HG02885 (cell line): ENCODE results near the gene NUP210L.
A peak's percentile ranks its signal among the peaks of the same experiment; 100 is the strongest.

Experiments used
- ATAC-seq: cut with Tn5 transposase; IDR thresholded peaks from one replicate; pipeline ENCODE4 v1.9.1; 2021; ENCODE audit warnings: mild to moderate bottlenecking; ENCODE audit not compliant: unreplicated experiment, poor library complexity

The NUP210L gene

DNA sequence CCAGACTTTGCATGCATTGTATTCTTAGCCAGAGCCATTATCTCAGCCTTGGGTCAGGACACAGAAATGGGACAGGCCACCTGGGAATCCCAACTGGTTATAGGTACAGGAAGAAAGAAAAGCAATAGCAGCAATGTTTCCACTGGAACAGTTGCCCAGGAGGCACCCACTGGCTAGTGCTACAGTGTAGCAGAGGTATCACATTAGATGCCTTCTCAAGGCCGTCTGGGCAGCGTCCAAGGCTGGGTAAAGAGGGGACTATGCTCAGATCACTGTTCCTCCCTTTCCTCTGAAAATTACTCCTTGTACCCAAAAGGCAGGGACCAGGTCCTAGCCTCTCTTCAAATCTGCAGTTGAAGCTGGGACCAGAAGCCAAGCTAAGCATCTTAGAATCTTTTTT, 184.5 kb downstream of the NUP210L start:
- ATAC-seq = no peak

DNA sequence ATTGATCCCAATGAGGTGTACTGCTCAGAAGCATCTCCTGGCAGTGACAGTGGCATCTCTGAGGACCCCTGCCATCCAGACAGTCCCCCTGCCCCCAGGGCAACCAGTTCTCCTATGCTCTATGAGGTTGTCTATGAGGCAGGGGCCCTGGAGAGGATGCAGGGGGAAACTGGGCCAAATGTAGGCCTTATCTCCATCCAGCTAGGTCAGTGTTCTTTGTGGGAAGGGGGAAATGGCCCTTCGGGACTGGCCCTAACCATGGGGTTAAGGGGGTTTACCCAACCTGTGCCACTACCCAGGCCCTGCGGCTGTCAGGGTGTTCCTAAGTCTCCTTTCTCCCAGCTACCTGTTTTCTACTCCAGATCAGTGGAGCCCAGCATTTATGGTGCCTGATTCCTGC, 185.9 kb downstream of the NUP210L start:
- ATAC-seq = no peak

DNA sequence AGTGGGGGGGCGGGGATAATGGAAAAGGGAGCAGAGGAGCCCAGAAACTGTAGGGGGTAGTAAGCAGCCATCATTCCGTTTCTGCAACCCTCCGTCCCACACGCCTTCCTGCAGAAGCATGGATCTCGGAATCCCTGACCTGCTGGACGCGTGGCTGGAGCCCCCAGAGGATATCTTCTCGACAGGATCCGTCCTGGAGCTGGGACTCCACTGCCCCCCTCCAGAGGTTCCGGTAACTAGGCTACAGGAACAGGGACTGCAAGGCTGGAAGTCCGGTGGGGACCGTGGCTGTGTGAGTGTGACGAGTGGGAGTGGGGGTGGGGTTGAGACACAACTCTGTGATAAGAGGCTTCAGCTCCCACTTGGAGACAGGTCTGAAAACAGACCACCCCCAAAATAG, 186.5 kb downstream of the NUP210L start:
- no peak for ATAC-seq

DNA sequence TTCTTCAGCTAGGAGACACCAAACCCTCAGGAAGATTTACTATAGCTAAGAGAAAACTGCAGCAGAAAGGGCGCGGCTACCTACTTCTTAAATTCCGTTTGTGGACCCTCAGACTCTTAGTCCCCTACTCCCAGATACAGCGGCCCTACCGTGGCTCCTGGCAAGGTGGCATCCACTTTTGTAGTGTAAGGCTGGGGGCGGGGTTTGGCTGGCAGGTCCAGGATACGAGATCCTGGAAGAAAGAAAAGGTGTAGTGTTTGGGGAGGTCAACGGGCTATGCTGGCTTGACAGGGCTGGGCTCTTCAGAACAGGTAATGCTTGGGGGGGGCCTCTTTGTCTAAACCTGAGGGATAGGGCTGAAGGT, 186.9 kb downstream of the NUP210L start:
- no peak for ATAC-seq

DNA sequence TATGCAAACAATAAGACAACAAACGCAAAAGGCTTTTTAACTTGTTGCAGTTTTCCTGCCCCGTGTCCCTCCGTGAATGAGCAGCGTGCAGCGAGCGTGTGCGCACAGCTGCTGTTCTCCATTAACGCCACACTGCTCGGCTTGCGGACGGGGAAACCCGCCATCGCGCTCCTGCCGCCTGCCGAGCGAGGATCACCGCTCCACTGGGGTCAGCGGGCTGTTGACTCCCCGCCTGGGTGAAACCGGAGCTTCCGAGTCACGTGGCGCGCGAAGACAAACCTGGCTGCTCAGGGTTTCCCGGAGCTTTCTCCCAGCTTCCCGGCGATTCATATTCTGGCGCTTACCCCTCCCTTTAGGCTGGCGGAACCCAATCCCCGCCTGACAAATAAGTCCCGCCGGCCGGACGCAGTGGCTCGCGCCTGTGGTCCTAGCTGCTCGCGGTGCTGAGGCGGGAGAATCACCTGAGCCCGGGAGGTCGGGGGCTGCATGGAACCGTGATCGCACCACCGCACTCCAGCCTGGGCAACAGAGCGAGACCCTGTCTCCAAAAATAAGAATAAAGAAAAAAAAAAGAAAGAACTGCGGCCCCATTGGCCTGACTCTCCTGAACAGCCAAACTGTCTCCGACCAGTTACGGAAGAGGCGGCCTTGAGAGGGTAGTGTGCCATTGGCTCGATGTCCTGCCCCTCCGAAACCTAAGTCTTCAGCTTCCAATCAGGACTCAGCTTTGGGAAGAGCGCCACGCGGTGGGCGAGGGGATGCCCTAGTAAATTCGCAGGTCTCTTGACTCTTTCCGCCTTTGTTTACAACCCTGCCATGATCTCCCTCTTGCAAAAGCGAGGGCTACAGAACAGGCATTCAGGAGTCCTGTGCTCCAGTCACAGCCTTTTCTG, 187.5 kb downstream of the NUP210L start, which contains the start of gene CREB3L4:
TSS of gene CREB3L4 (plus strand) at position 796 of the 893 bp plus-strand sequence. CDS start 624 bp downstream, outside the sequence.
- peak; percentile 75 for ATAC-seq

DNA sequence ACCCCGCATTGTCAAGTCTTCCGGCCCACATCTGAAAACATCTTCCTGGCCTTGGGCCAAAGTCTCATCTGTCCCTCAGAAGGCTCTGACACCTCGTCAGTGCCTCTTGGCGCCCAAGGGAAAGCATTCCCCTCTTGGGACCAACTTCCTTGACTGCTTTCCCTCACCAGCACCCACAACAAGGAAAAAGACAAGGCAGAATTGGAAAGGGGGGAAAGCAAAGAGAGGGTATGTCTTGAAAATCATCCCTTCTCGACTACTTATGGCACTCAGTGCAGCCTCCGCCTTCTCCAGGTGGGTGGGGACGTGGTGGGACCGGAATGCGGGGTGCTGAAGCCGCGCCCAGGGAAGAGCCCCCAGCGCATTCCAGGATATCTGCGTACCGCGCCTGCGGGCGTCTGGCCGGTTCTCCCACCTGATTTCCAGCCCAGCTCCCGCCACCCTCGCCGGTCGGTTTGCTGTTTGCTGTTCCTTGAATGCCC, 191.0 kb downstream of the NUP210L start:
- ATAC-seq = no peak

DNA sequence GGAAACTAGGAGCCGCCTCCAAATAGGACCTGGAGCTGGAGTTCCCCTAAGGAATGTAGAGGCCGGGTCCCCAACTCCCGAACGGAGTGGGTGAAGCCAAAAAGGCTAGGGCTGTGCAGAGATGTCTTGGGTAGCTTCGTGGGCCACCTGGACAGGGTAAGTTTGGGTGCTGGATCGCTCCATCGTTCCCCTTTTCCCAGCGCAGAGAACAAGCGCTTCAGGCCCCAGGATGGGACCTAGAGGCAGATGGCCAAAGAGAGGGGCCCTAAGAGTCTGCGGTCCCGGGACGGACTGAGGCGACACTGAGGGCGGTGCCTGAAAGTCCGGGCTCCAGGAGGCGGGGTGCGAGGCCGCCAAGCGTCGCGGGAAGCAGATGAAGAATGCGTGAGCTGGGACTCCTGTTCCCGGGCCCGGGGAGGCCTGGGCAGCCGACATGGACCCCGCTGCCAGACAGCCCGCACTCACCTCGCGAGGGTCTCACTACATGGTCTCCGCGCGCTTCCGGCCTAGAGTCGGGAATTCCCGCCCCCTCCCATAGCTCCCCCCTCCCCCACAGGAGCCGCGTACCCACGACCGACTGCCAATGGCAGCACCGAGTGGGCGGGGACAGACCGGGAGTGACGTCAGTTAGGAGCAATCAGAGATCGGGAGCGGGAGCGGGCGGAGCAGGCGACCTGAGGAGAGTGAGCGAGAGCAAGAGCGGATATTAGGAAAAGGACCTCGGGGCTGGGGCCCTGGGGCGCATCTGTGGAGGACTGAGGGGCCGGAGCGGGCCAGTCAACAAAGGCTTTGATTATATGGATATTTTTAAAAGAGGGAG, 191.6 kb downstream of the NUP210L start, which contains the start of gene SLC39A1:
TSS of gene SLC39A1 (minus strand) at position 508 of the 820 bp plus-strand sequence. CDS start 822 bp downstream, outside the sequence.
- ATAC-seq = peak; percentile 56

DNA sequence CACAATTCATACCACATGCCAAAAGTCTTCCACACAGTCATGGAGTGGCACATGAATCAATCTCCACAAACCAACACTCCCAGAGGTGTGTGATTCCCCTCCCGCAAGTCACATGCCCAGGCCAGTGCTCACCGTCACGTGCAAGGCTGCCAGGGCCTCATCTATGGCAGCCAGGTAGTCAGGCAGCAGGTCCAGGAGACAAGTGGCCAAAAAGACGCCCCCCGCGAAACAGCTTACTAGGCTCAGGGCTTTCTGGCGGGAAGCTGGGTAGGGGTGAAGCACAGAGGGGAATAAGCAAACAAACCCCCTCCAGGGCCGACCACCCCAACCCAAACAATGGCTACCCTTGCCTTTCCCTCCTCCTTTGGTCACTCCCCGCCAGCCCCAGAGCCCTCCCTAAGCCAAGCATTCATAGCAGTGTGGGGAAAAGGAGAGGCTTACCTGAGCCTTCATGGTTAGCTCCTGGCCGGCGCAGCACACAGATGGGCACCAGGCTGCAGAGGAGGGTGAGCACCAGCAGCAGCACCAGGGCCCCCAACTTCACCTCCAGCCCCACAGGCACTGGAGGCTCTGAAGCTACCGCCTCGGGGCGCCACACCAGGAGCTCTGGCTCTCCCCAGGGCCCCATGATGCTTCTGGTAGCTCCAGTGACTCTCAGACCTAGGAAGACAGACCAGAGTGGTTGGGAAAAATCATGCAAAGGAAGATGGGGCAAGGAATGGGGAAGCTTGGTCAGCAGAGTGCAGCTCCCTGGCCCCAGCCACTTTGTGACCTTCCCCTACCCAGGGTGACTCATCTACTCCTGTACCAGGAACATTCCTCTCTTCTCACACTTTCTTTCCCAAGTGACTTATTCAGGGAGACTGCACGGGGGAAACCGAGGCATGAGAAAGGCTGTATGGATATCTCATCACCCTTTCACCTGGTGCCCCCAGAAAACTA, 192.5 kb downstream of the NUP210L start:
- ATAC-seq = no peak

DNA sequence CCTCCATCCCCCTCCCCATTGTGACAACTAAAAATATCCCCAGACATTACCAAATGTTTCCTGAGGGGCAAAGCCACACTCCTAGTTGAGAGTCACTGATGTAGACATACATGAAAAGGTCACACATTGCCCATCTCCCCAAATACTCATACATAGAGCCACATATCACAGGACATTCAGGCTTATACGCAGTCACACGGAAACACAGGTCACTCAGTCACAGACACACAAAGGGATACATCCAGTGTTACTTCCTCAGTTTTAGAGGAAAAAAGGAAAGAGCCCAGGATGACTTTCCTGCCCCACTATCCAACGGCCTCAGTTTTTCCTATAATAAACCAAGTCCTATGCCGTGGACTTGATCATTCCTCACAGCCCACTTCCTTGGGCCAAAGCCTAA, 193.5 kb downstream of the NUP210L start:
- no peak for ATAC-seq

DNA sequence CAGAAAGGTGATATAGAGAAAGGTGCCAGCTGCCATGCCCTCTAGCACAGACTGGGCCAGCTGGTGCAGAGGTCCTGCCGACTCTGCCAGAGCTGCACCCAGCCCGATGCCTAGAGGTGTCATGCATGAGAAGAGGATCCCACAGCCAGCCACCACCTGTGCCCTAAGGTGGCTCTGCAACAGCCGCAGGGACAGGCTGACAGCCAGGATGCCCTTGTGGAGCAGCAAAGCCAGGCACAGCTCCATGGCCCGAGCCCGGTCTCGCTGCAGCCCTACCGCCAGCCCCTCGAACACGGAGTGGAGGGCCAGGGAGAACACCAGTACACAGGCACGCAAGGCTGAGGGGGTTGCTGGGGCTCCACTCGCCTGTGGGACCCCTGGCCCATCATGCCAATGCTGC, 194.7 kb downstream of the NUP210L start:
- ATAC-seq = no peak

DNA sequence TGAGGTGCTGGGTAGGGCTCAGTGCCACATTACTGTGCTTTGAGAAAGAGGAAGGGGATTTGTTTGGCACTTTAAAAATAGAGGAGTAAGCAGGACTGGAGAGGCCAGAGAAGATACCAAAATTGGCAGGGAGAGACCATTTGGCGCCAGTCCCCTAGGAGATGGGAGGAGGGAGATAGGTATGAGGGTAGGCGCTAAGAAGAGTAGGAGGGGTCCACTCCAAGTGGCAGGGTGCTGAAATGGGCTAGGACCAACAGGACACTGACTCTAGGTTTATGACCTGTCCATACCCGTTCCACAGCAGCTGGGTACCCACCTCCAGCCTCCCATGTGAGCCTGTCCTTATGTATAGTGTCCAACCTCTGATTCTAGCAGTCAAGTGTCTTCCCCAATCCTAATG, 195.4 kb downstream of the NUP210L start:
- ATAC-seq = no peak

DNA sequence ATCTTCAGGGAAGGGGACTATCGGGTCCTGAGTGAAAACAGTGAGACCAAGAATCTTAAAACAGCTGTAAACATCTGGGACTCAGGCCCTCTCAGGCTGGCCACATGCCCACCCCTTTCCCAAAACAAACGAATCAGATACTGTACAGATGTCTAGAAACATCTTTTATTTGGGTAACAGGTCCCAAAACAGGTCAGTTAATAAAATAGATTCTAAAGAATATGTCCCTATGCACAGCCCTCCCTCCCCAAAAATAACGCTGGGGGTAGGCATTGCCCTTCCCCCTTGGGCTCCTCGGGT, 196.0 kb downstream of the NUP210L start:
- no peak for ATAC-seq

DNA sequence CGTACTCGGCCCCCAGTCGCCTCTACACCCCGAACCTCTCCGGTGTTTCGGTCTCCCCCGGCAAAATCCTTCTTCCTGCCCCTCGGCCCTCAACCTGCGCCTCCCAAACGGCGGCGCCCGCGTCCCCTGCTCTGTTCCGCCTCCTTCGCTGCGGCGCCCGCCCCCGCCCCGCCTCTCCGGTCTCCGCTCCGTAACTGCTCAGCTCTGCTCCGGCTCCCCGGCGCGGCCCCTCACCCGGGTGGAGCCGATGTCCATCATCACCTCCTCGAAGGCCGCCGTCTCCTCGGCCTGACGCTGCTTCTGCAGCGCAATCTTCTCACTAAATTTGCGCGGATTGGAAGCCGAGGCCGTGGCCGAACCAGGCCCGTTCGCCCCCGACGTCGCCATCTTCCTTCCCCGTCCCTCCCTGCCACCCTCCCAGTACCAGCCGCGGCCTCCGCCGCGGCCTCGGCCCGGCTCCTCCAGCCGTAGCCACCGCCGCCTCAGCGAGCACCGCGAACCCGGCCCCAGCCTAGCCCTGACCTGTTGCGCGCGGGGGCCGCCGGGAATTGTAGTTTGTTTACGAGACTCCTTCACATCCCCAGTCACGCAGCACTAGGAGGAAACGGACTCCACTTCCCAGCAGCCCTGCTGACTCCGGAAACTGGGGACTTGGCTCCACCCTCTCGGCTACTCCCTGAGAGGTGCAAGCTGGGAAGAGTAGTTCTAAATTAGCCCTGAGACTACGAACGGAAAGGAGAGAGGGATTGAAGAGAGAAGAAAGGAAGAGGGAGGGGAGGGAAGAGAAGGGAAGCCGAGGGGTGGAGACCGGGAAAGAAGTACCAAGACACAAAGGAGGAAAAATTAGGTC, 196.5 kb downstream of the NUP210L start, which contains the start of gene CRTC2:
TSS of gene CRTC2 (minus strand) at position 502 of the 850 bp plus-strand sequence. CDS start at position 387, 115 bp downstream.
- peak; percentile 82 for ATAC-seq

DNA sequence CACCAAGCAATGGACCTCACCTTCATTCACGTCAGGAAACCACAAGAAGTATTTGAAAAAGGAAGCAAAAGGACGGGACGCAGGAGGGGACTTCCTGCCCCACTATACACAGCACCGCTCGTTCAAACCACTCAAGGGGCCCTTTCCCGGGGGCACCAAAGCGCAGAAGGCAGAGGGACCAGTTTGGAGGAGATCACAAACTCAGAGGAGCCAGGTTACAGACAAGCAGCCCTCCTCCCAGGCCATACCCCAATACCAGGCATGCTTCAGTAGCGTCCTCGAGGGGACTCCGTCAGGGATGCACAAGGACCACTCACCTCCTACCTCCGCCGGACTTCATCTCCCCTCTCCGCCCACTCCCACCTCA, 197.1 kb downstream of the NUP210L start:
- peak; percentile 12 for ATAC-seq

DNA sequence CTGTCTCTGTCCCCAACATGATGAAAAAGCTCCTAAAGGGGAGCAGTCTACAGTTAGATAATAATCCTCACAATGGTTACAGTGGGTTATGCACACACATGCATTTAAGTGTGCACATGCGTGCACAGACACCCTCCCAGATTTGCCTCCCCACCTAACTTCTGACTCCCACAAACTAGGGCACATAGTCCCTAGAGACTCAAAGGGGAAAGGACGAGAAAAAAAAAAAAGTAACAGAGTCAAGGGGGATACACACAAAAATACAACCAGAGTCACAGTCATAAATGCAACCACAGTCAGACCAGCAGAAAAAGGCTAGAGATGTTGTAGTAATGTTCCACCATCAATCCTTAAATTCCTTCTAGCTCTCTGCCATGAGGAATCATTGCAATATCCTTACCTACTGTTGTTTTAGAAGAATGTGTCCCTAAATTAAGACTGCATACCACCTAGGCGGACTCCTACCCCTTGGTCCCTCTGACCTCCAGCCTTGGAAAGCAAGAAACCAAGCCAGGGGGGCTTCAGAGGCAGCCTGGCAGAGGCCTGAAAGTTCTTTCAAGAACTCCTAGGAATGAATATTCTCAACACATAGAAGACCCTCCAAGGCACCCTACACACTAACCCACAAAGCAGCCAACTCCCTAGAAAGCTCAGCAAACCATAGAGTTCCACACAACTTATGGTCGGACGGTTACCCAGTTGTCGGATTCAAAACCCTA, 197.7 kb downstream of the NUP210L start:
- ATAC-seq = no peak

DNA sequence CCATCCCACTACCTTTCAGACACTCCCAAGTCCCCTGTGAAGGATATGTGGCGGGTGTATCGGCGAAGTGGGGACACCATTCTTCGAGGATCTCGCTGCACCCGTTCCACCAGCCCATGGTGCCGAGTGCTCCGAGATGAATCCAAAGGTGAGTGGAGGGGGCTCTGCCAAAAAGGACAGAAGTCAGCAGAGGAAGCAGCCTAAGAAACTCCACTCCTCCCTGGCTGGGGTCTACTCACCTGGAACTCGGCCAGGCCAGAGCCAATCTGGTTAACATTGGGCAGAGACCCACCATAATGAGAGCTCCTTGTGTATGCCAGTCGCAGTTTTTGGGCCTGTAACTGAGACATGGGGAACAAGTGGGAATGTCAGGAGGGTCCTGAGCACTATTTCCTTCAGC, 200.0 kb downstream of the NUP210L start:
- ATAC-seq = no peak

DNA sequence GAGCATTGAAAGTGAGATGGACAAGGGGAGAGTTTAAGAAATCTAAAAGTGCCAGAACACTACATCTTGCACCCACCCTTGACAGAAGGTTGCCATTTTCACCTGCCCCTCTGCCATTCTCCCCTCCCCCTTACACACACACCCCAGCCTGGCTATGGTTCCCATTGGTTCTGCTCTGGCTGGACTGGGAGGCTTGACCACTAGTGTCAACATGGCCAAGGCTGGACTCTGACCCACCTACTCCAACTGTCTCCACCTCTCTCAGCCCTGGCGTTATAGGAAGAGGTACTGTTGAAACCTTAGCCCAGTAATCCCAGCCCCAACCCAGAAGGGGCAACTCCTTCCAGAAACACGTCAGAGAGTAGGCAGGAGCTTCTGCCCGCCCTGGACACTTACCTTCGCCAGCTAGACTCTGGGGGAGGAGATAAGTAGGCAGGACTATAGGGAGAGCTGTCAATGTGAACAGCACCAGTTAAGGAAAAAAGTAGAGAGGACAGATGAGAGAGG, 201.0 kb downstream of the NUP210L start:
- ATAC-seq = no peak

DNA sequence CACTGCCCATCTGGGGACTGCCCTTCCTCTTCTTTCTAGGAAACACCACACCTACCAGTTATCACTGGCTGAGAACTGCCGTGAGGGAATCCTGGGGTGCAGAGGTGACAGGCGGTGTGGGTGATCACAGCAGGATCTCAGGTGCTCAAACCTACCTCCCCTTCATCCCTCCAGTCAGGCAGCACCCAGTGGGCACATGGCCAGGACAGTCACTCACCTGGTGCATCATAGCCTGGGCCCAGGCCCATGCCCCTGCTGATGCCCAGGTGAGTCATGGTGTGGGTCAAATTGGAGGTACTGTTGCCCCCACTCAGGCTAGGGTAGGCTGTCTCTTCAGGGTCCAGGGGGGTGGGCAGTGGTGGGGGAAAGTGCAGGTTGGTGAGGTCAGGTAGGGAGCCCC, 203.1 kb downstream of the NUP210L start:
- ATAC-seq = no peak
